Mesodermal cell (in vitro differentiated cells): Measurements from ENCODE around the gene MATN1.

Experiments used
- H3K27ac ChIP-seq: 2 replicates; pipeline ENCODE4 v1.7.0; 2013; ENCODE audit warnings: mild to moderate bottlenecking, low read depth, low read length, moderate library complexity; ENCODE audit not compliant: severe bottlenecking
- H3K36me3 ChIP-seq: 2 replicates; pipeline ENCODE4 v1.7.1; 2013; ENCODE audit warnings: mild to moderate bottlenecking, low read length, moderate library complexity; ENCODE audit not compliant: control insufficient read depth, insufficient read depth
- H3K4me1 ChIP-seq: one replicate; pipeline ENCODE4 v1.7.1; 2013; ENCODE audit warnings: mild to moderate bottlenecking, low read length; ENCODE audit not compliant: insufficient read depth, control insufficient read depth, poor library complexity, severe bottlenecking
- H3K4me3 ChIP-seq: 2 replicates; pipeline ENCODE4 v1.7.0; 2013; ENCODE audit warnings: low read length, control low read depth, mild to moderate bottlenecking; ENCODE audit not compliant: insufficient read depth, poor library complexity, severe bottlenecking; ENCODE audit errors: extremely low read depth
- H3K9me3 ChIP-seq: 2 replicates; pipeline ENCODE4 v1.7.1; 2013; ENCODE audit warnings: mild to moderate bottlenecking, low read length, moderate library complexity; ENCODE audit not compliant: control insufficient read depth
- WGBS, 2 experiments: methylation state at CpG; one replicate each; pipeline ENCODE4 v1.1.5; 2013; ENCODE audit warnings: missing lambda C conversion rate in 2 of 2; ENCODE audit not compliant: insufficient coverage in 2 of 2; 5-methylcytosine and 5-hydroxymethylcytosine counted together

Gene MATN1

DNA sequence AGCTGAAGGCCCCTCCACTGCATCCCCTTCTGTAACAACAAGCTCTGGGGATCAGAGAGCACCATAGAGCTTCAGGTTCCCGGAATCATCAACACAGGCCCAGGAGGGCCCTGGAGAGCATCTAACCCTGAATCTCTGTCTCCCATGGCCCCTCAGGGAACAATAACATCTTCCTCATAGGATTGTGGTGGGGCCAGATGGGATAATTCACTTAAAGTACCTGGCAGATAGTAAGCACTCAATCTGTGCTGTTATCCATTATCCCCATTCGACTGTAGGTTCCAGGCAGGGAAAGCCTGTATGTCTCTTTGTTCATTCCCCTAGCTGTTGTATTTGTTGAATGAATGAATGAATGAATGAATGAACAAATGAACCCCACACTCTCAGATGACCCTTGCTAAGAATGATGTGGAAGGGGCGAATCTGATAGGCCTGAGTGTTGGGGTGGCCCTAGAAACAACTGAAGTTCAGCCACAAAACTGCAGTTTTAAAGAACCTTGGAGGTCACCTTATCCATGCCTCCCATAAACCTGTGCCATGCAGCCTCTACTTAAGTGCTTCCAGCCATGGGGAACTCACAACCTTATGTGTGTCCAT, 19.7 kb upstream of the MATN1 start:
- Histone ChIP-seq H3K9me3 (peaks cover 4% of the 10 kb centered on the region), H3K27ac (no peak overlapping the region), H3K36me3 (peaks cover 7% of the 10 kb centered on the region), H3K4me1 (peaks cover 17% of the 10 kb centered on the region), H3K4me3 (no peak overlapping the region)
- 84 to 100% methylated on average over 1 to 2 of the region's 3 CpGs for WGBS, 2 experiments

DNA sequence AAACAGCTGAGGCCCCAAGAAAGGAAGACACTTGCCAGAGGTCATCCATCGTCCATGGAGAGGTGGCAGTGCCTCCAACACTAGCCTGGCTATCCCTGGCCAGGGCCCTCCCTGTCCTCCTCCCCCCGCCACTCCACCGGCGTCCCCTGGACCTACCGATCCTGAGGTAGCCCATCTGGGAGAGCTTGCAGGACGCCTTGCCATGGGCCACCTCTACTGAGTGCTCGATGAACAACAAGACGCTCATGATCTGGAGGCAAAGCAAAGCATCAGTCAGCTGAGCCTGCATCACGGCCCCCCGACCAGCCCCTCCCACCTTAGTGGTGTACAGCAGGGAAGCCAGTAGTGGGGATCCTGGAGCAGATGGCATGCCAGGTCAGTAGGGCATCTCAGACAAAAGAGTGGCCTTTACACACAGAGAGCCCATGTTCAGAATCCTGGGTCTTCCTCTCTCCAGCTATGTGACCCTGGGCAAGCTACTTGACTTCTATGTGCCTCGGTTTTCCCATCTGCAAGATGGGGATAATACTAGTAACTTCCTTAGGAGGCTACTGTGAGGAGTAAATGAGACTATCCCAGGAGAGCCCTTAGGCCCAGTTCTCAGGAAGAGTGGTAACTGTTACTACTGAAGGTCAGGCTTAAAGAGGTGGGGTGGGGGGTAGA, 19.0 kb upstream of the MATN1 start:
- Histone ChIP-seq H3K4me1 (peaks cover 17% of the 10 kb centered on the region), H3K9me3 (peaks cover 4% of the 10 kb centered on the region), H3K4me3 (no peak overlapping the region), H3K36me3 (peaks cover 7% of the 10 kb centered on the region), H3K27ac (no peak overlapping the region)
- 91 to 94% methylated on average over 9 to 11 of the region's 11 CpGs for WGBS, 2 experiments

DNA sequence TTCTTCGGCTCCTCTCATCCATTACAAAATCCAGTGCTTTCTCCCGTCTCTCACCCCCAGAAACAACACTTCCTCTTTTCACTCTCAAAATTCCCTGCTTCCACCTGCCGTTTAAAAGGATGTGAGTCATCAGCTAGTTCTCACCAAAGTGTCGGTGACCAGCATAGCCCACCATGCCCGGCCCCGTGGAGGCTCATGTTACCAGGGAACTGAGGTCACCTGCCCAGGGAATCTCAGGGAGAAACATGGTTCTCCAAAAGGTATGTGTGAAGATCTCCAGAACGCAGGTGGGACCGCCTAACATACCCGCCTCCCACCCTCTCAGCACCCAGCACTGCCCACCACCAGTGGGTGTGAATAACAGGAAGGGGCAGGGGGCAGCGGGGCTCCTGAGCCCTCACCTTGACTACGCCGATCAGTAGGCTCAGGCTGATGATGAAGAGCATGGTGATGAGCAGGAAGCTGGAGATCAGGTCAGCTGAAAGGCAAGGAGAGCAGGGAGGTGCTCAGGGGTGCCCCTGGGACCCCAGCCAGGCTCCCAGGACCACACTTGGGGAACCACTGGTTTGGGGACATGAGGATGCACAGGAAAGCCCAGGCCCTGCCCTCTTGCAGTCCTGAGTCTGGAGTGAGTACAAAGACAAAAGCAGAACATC, 18.0 kb upstream of the MATN1 start:
- Histone ChIP-seq H3K36me3 (peaks cover 7% of the 10 kb centered on the region), H3K4me3 (no peak overlapping the region), H3K27ac (no peak overlapping the region), H3K4me1 (peaks cover 15% of the 10 kb centered on the region), H3K9me3 (peaks cover 4% of the 10 kb centered on the region)
- 55 to 64% methylated on average over 9 to 10 of the region's 12 CpGs for WGBS, 2 experiments

DNA sequence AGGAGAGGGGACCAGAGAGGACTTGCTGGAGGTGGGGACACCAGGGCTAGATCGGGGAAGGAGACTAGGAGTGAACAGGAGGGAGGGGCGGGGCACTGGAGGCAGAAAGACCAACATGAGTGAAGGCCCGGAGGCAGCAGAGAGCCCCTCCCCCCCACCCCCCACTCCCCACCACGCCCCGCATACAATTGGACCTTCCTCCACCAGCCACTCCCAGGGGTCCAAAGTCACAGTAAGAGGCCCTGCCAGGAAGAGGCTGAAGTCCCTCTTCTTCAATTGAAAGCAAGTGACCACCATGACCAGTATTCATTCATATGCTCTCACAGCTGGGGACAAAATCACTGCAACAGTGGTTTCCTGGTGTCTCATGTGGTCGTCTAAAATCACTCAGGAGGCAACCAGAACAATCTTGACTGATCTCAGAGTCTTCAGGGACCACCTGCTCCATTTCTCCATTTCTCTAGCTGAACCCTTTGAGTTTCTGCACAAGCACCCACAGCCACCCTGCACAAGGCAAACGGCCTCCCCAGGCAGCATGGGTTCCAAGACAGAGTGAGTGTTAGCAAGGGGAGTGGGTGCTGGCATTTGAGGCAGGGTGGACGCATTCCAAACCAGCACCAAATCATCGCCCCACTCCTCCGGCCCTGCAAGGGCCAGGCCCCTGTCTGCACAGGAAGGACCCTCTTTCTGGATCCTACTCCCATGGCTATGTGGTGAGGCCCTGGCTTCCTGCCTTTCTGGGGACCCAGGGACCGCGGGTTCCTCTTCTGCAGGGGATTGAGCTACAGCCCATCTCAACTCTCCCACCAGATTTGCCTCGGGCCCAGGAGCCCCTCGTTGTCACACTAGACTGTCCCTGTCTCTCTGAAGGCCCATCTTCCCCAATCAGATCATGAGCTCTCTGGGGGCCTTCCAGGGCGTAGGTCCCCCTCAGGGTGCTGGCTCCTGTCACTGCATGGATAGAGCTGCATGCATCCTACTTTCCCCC, 17.2 kb upstream of the MATN1 start:
- Histone ChIP-seq H3K4me3 (no peak overlapping the region), H3K27ac (no peak overlapping the region), H3K36me3 (peaks cover 7% of the 10 kb centered on the region), H3K4me1 (peaks cover 15% of the 10 kb centered on the region), H3K9me3 (peaks cover 4% of the 10 kb centered on the region)
- 71 to 78% methylated on average over 4 to 9 of the region's 15 CpGs for WGBS, 2 experiments

DNA sequence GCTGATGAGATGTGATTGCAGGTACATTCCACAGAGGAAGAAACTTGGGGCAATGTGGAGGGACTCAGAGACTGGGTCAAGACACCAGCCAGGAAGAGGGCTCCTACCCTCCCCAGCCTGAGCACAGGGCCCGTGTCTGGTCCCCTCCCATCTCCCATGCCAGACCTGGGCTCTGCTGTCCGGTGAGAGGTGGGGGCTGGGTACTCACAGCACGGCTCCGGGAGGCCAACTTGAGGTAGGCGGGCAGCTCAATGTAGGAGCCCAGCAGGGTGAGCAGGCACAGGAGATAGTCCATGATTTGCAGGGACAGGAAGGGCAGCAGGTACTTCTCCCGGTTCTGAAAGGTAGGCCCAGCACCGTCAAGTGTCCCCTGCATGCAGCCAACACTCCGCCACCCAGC, 16.2 kb upstream of the MATN1 start:
- WGBS, 2 experiments: 77 to 78% methylated on average over 4 to 7 of the region's 8 CpGs
- no peak overlapping the region for H3K4me3 ChIP-seq
- peaks cover 7% of the 10 kb centered on the region for H3K36me3 ChIP-seq
- H3K27ac ChIP-seq: no peak overlapping the region
- peaks cover 4% of the 10 kb centered on the region for H3K9me3 ChIP-seq
- peaks cover 15% of the 10 kb centered on the region for H3K4me1 ChIP-seq

DNA sequence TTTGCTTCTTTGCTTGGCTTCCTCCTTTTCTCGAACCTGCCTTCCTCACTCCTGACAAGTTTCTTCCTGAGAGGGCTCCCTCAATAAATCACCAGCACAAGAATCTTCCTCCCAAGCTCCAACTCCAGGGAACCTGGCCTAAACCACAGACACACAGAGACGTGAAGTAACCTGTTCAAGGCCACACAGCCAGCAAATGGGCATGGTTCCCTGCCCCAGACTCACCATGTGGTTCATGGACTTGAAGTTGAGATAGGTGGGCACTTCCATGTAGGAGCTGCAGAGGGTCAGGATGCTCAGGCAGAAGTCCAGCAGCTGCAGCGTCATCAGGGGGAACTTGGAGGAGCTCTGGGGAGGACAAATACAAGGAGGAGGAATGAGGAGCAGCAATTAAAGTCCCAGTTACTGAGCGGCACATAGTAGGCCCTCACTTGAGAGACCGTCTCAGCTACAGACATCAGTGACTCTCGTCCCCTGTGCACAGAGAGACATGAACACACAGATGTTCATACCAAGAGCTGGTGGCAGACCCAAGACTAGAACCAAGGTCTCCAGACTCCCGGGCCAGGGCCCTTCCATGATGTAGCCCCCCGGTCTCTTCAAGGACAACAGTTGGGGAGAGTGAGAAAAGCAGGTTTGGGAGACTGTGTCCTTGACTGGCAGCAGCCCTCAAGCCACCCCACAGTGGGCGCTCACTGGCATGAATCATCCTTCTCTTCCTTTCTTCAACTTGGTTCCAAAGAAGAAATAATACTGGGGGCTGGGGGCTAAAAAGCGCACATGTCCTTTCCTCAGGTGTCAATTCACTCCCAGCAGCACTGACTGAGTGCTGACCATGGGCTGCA, 15.6 kb upstream of the MATN1 start:
- H3K9me3 ChIP-seq: peaks cover 4% of the 10 kb centered on the region
- WGBS, 2 experiments: 94 to 96% methylated on average over 8 to 9 of the region's 10 CpGs
- H3K4me1 ChIP-seq: peaks cover 15% of the 10 kb centered on the region
- no peak overlapping the region for H3K27ac ChIP-seq
- H3K4me3 ChIP-seq: no peak overlapping the region
- H3K36me3 ChIP-seq: peaks cover 7% of the 10 kb centered on the region

DNA sequence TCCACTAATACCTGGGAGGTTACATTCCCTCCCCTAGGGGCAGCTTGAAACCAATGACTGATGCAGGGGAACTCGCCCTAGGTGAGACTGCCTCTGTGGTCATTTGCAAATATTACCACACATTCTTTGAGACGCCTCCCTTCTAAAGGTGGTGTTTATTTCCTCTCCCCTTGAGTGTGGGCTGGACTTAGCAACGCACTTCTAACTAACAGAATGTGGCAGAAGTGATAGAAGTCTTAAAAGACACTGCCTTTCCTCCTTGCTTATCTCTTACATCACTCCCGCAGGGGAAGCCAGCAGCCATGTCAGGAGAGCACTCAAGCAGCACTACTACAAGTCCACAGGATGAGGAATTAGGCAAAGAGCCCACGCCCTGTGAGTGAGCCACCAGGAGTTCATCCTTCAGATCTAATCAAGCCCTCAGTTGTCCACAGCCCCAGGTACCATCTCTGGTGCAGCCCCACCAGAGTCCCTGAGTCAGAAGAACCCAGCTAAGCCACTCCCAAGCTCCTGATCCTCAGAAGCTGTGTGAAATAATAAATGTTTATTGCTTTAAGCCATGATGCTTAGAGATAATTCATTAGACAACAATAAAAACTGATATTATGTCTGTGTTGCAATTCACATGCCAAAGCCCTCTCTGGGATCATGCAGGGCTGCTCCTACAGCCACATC, 14.8 kb upstream of the MATN1 start:
- Histone ChIP-seq H3K27ac (no peak overlapping the region), H3K4me3 (no peak overlapping the region), H3K4me1 (peaks cover 17% of the 10 kb centered on the region), H3K9me3 (peaks cover 4% of the 10 kb centered on the region), H3K36me3 (peaks cover 7% of the 10 kb centered on the region)
- 97 to 100% methylated on average over 3 to 4 of the region's 5 CpGs for WGBS, 2 experiments

DNA sequence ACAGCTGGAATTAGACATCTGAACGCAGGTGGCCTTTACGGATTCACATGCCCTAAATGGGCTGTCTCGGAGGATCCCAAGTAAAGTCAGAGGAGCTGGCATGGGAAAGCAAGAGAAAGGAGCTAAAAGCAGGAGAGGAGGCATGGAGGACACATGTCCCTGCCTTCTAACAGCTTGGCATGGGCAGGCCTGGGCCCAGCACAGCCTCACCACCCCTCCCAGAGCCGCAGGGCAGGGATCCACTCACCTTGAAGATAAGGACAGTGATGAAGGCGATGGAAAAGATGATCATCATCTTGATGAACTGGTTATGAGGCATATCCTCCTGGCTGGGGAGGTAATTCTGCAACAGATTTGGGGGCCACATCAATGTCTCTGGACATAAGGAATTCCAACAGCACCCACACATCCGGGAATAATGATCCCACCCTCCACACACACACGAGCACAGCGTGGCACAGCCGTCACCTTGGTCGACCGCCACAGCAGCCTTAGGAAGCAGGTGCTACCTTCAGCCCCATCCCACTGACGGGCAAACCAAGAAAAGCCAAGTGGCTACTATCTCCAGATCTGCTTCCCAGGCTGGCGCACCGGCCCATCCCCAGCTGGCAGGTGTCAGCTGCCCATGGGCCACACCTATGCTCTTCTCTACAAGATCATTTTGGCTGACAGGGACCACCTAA, 14.1 kb upstream of the MATN1 start:
- Histone ChIP-seq H3K27ac (no peak overlapping the region), H3K4me3 (no peak overlapping the region), H3K4me1 (peaks cover 18% of the 10 kb centered on the region), H3K36me3 (peaks cover 7% of the 10 kb centered on the region), H3K9me3 (peaks cover 4% of the 10 kb centered on the region)
- 95 to 96% methylated on average over 9 to 14 of the region's 14 CpGs for WGBS, 2 experiments
